GM21528 (cell line): ENCODE data around the gene C12orf56.
"Not testable (repeated sequence)": the region's sequence is repeated elsewhere in the genome, so short reads cannot be mapped to it uniquely, and the experiment has no call there.

ENCODE experiments used
- ATAC-seq: cut with Tn5 transposase; IDR thresholded peaks from one replicate; pipeline ENCODE4 v1.9.1; 2021; ENCODE audit warnings: mild to moderate bottlenecking, moderate library complexity; ENCODE audit not compliant: unreplicated experiment, low FRiP score

The C12orf56 gene

GRCh38 chr12:64319540-64320225 lies 70.9 kb downstream of the C12orf56 start:
- ATAC-seq = not testable (repeated sequence)

- no peak for ATAC-seq
Observed at GRCh38 chr12:64318605-64319004, 72.0 kb downstream of the C12orf56 start.

GRCh38 chr12:64311877-64312276 lies 78.7 kb downstream of the C12orf56 start:
- ATAC-seq = no peak

GRCh38 chr12:64304571-64304970 lies 86.0 kb downstream of the C12orf56 start:
- ATAC-seq = no peak

- no peak for ATAC-seq
Observed at GRCh38 chr12:64299628-64300027, 90.9 kb downstream of the C12orf56 start.

GRCh38 chr12:64296301-64296700 lies 94.3 kb downstream of the C12orf56 start:
- ATAC-seq = no peak

- ATAC-seq = no peak
Observed at GRCh38 chr12:64293654-64294364, 96.7 kb downstream of the C12orf56 start.

- ATAC-seq = not testable (repeated sequence)
Observed at GRCh38 chr12:64293174-64293573, 97.4 kb downstream of the C12orf56 start.

GRCh38 chr12:64286521-64286920 lies 104.0 kb downstream of the C12orf56 start:
- ATAC-seq = no peak

- ATAC-seq = no peak
Observed at GRCh38 chr12:64284256-64284655, 106.3 kb downstream of the C12orf56 start.

GRCh38 chr12:64278421-64278820 lies 112.1 kb downstream of the C12orf56 start:
- ATAC-seq = no peak

GRCh38 chr12:64273527-64274403 lies 116.8 kb downstream of the C12orf56 start:
- ATAC-seq = peak; percentile 78

- ATAC-seq = no peak
Observed at GRCh38 chr12:64270411-64270810, 120.1 kb downstream of the C12orf56 start.

- no peak for ATAC-seq
Observed at GRCh38 chr12:64269161-64269560, 121.4 kb downstream of the C12orf56 start.

- no peak for ATAC-seq
Observed at GRCh38 chr12:64268409-64268808, 122.1 kb downstream of the C12orf56 start.

GRCh38 chr12:64265839-64266238 lies 124.7 kb downstream of the C12orf56 start:
- ATAC-seq = no peak

GRCh38 chr12:64261813-64262212 lies 128.7 kb downstream of the C12orf56 start:
- no peak for ATAC-seq

GRCh38 chr12:64258576-64258975 lies 132.0 kb downstream of the C12orf56 start:
- ATAC-seq = no peak

GRCh38 chr12:64256166-64256800 lies 134.3 kb downstream of the C12orf56 start:
- ATAC-seq = no peak

- ATAC-seq = no peak
Observed at GRCh38 chr12:64255249-64255648, 135.3 kb downstream of the C12orf56 start.

GRCh38 chr12:64253356-64253755 lies 137.2 kb downstream of the C12orf56 start:
- ATAC-seq = no peak
